ENCODE data around the gene IMP4. TPM values are rescaled to one million over a fixed set of nuclear protein-coding genes. Genes with fewer than 3 reads are reported as not detected.

IMP4 gene
- total and polyA plus RNA-seq, 2 experiments from 2014 or later = 87.8 to 147 TPM

GRCh38 chr2:130336877-130337734, 5.6 kb upstream of the IMP4 start:
- peaks cover 13% of the 10 kb centered on the region for H3K4me1 Mint-ChIP-seq
- ATAC-seq (peak; percentile 70), DNase-seq (ENCODE audit: low spot score) (peak; percentile 88)
- Histone ChIP-seq H3K4me1 (ENCODE audit: insufficient read depth) (peaks cover 9% of the 10 kb centered on the region; the same call in 1 of the 2 replicates), H3K27me3 (ENCODE audit: insufficient read depth) (no peaks in the 10 kb centered on the region), H3K9me2 (ENCODE audit: insufficient read depth) (no peaks in the 10 kb centered on the region), H4K20me1 (replicated peaks; ENCODE audit: insufficient read depth) (no peaks in the 10 kb centered on the region), H3K36me3 (ENCODE audit: insufficient read depth) (no peaks in the 10 kb centered on the region), H2AFZ (peak overlapping the region; percentile 84), H3K4me3 (peak overlapping the region; percentile 73), H3K79me2 (replicated peaks; ENCODE audit: insufficient read depth) (no peaks in the 10 kb centered on the region), H3K4me2 (peak overlapping the region; percentile 76), H3F3A (replicated peaks; ENCODE audit: low read depth) (no peaks in the 10 kb centered on the region), H3K27ac (ENCODE audit: low read depth) (peak overlapping the region; percentile 72)
- peaks cover 31% of the 10 kb centered on the region for H3K36me3 Mint-ChIP-seq (ENCODE audit: low read depth)
- peak overlapping the region; percentile 93 for H3K27ac Mint-ChIP-seq
- TF ChIP-seq REST (IDR thresholded peaks at IDR 0.05; ENCODE audit: unreplicated experiment) (no peak), STAT1 (IDR thresholded peaks at IDR 0.05; ENCODE audit: unreplicated experiment) (no peak), ZNF331 (CRISPR knock-in tag; IDR thresholded peaks at IDR 0.05; ENCODE audit: low read depth) (no peak), EZH2 (IDR thresholded peaks at IDR 0.05; ENCODE audit: low read depth, unreplicated experiment) (no peak), NANOG (IDR thresholded peaks at IDR 0.05; ENCODE audit: borderline replicate concordance) (no peak), ETS1 (IDR thresholded peaks at IDR 0.05) (no peak), JUNB (IDR thresholded peaks at IDR 0.05; ENCODE audit: unreplicated experiment) (no peak), ZNF114 (CRISPR knock-in tag; IDR thresholded peaks at IDR 0.05) (no peak), CREB1 (CRISPR knock-in tag; IDR thresholded peaks at IDR 0.05; ENCODE audit: low read depth) (peak; percentile 61), EZH2phosphoT487 (IDR thresholded peaks at IDR 0.05; ENCODE audit: unreplicated experiment) (no peak), POLR2AphosphoS5 (IDR thresholded peaks at IDR 0.05; ENCODE audit: low read depth) (peak; percentile 59), ZNF462 (CRISPR knock-in tag; IDR thresholded peaks at IDR 0.05) (no peak)
- H3K4me3 Mint-ChIP-seq = peak overlapping the region; percentile 91
- peaks cover 21% of the 10 kb centered on the region for H3K27me3 Mint-ChIP-seq (ENCODE audit: insufficient read depth, low read depth, poor library complexity)
- H3K9me3 Mint-ChIP-seq = peaks cover 6% of the 10 kb centered on the region

All from GM23338 (cell line).